BLaER1 (cell line): Measurements from ENCODE around the gene ZNF141.
"Not testable (repeated sequence)": the region's sequence is repeated elsewhere in the genome, so short reads cannot be mapped to it uniquely, and the experiment has no call there.

ENCODE experiments used
- H3K27ac ChIP-seq: shearing (Covaris generic); formaldehyde crosslinking; 2 replicates; pipeline ENCODE4 v1.8.1; 2022
- H3K27me3 ChIP-seq: shearing (Covaris generic); formaldehyde crosslinking; 2 replicates; pipeline ENCODE4 v1.8.1; 2022
- H3K36me3 ChIP-seq: shearing (Covaris generic); formaldehyde crosslinking; 2 replicates; pipeline ENCODE4 v1.8.1; 2022
- H3K4me1 ChIP-seq: shearing (Covaris generic); formaldehyde crosslinking; 2 replicates; pipeline ENCODE4 v1.8.1; 2022
- H3K4me2 ChIP-seq: shearing (Covaris generic); formaldehyde crosslinking; 2 replicates; pipeline ENCODE4 v1.8.1; 2022
- H3K4me3 ChIP-seq: shearing (Covaris generic); formaldehyde crosslinking; 2 replicates; pipeline ENCODE4 v1.8.1; 2022
- H3K9ac ChIP-seq: shearing (Covaris generic); formaldehyde crosslinking; 2 replicates; pipeline ENCODE4 v1.8.1; 2022
- H3K9me3 ChIP-seq: shearing (Covaris generic); formaldehyde crosslinking; 2 replicates; pipeline ENCODE4 v1.8.1; 2022
- H4K20me1 ChIP-seq: shearing (Covaris generic); formaldehyde crosslinking; 2 replicates; pipeline ENCODE4 v1.8.1; 2022
- Cebpa-rat ChIP-seq: shearing (Covaris generic); IDR thresholded peaks from 2 replicates; pipeline ENCODE4 v1.8.1; 2022

ZNF141 gene

GRCh38 chr4:384311-385010 lies 46.8 kb downstream of the ZNF141 start:
- Histone ChIP-seq H3K27me3 (0 out of 2 replicates have a peak, but pooled peaks cover 4% of the 10 kb centered on the region), H3K4me1 (peaks cover 27% of the 10 kb centered on the region), H3K9ac (no peak overlapping the region), H3K27ac (peak overlapping the region; percentile 35; the same call in 1 of the 2 replicates), H4K20me1 (no peaks in the 10 kb centered on the region), H3K4me2 (peak overlapping the region; percentile 84), H3K4me3 (peak overlapping the region; percentile 34; the same call in 1 of the 2 replicates), H3K36me3 (peaks cover 5% of the 10 kb centered on the region; the same call in 1 of the 2 replicates), H3K9me3 (peaks cover 88% of the 10 kb centered on the region)
- no peak for TF ChIP-seq Cebpa-rat

GRCh38 chr4:385934-386707 lies 48.5 kb downstream of the ZNF141 start:
- no peak overlapping the region for H3K27ac ChIP-seq
- no peak for TF ChIP-seq Cebpa-rat
- peaks cover 31% of the 10 kb centered on the region for H3K4me1 ChIP-seq
- H3K36me3 ChIP-seq: peaks cover 4% of the 10 kb centered on the region; the same call in 1 of the 2 replicates
- H3K9ac ChIP-seq: no peak overlapping the region
- 0 out of 2 replicates have a peak, but pooled peaks cover 4% of the 10 kb centered on the region for H3K27me3 ChIP-seq
- H4K20me1 ChIP-seq: no peaks in the 10 kb centered on the region
- peak overlapping the region; percentile 34; the same call in 1 of the 2 replicates for H3K4me3 ChIP-seq
- H3K9me3 ChIP-seq: peaks cover 88% of the 10 kb centered on the region
- H3K4me2 ChIP-seq: no peak overlapping the region

DNA sequence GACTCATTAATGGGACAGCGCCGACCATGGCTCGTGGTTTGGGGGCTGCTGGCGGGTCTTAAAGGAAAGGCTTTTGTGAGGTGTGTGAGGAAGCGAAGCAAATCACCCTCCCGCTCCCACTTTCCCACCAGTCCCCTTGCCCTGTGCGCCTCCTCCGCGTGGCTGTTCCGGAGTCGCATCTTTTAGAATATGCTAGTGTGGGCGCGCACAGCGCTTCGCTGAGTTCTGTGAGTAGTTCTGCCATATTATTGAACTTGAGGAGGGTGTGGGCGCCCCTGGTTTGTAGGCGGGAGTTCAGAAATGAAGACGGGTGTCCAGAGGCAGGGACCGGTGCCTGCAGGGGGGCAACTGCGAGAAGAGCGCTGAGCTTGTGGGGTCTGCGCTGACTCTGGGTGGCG lies 49.1 kb downstream of the ZNF141 start:
- no peak for TF ChIP-seq Cebpa-rat
- no peak overlapping the region for H3K9ac ChIP-seq
- H3K4me2 ChIP-seq: no peak overlapping the region
- H3K36me3 ChIP-seq: peaks cover 4% of the 10 kb centered on the region; the same call in 1 of the 2 replicates
- H3K9me3 ChIP-seq: peaks cover 88% of the 10 kb centered on the region
- H3K4me3 ChIP-seq: peak overlapping the region; percentile 34; the same call in 1 of the 2 replicates
- H3K27ac ChIP-seq: no peak overlapping the region
- H3K27me3 ChIP-seq: 0 out of 2 replicates have a peak, but pooled peaks cover 4% of the 10 kb centered on the region
- H4K20me1 ChIP-seq: no peaks in the 10 kb centered on the region
- H3K4me1 ChIP-seq: peaks cover 31% of the 10 kb centered on the region

DNA sequence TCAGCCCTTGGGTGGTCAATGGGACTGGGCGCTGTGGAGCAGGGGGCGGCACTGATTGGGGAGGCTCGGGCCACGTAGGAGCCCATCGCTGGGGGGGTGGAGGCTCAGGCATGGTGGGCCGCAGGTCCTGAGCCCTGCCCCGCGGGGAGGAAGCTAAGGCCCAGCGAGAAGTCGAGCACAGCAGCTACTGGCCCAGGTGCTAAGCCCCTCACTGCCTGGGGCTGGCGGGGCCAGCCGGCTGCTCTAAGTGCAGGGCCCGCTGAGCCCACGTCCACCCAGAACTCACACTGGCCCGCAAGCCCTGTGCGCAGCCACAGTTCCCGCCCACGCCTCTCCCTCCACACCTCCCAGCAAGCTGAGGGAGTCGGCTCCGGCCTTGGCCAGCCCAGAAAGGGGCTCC lies 66.4 kb downstream of the ZNF141 start:
- H3K4me3 ChIP-seq: no peak overlapping the region
- no peaks in the 10 kb centered on the region for H4K20me1 ChIP-seq
- H3K36me3 ChIP-seq: no peaks in the 10 kb centered on the region
- peaks cover 97% of the 10 kb centered on the region for H3K9me3 ChIP-seq
- H3K4me1 ChIP-seq: no peaks in the 10 kb centered on the region
- no peak overlapping the region for H3K27ac ChIP-seq
- H3K4me2 ChIP-seq: no peak overlapping the region
- no peaks in the 10 kb centered on the region for H3K27me3 ChIP-seq
- no peak for TF ChIP-seq Cebpa-rat
- H3K9ac ChIP-seq: no peak overlapping the region

DNA sequence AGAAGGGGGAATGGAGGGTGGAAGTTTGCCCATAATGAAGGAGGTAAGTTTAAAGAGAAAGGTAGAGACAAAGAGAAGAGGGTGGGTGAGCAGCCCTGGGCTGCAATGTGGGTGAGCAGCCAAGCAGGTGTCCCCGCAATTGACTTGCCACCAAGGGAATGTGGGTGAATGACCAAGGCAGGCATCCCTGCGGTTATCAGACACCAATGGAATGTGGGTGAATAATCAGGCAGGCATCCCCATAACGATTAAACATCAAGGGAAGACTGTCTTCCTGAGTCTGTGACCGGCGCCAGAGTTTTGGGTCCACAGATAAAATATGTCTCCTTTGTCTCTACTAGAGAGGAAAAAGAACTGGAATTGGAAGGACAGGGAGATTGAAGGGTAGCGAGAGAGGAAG lies 70.7 kb downstream of the ZNF141 start:
- not testable (repeated sequence) for H3K27me3 ChIP-seq, H4K20me1 ChIP-seq, H3K9ac ChIP-seq, H3K4me3 ChIP-seq, H3K4me1 ChIP-seq, H3K36me3 ChIP-seq, H3K27ac ChIP-seq, H3K4me2 ChIP-seq
- peaks cover 97% of the 10 kb centered on the region for H3K9me3 ChIP-seq

- no peak for TF ChIP-seq Cebpa-rat
- Histone ChIP-seq H3K36me3 (peaks cover 25% of the 10 kb centered on the region), H4K20me1 (no peaks in the 10 kb centered on the region), H3K4me2 (no peak overlapping the region), H3K9me3 (peaks cover 89% of the 10 kb centered on the region), H3K9ac (no peak overlapping the region), H3K4me3 (no peak overlapping the region), H3K27me3 (no peaks in the 10 kb centered on the region), H3K4me1 (no peaks in the 10 kb centered on the region), H3K27ac (no peak overlapping the region)
These were observed 85.0 kb downstream of the ZNF141 start for GRCh38 chr4:422587-422986.
